Measurements from ENCODE around the gene DOCK1.

GRCh38 chr10:127151541-127151940, 246.3 kb downstream of the DOCK1 start:
- TF ChIP-seq CTCF (IDR thresholded peaks at IDR 0.05; ENCODE audit: low read length) (no peak), EZH2 (optimal IDR thresholded peaks at IDR 0.05; ENCODE audit: low read depth, low read length) (no peak), EZH2phosphoT487 (IDR thresholded peaks at IDR 0.05; ENCODE audit: low read length) (no peak)

Measured in MM.1S (cell line).